Lung (tissue), 12 donors: ENCODE measurements around the gene RPL36. TPM values are rescaled to one million over a fixed set of nuclear protein-coding genes. Genes with fewer than 3 reads are reported as not detected.
"Not testable (repeated sequence)": the region's sequence is repeated elsewhere in the genome, so short reads cannot be mapped to it uniquely, and the experiment has no call there.

Experiments
- ATAC-seq: fragments of 200-7000 bp; cut with Tn5 transposase; one replicate; pipeline ENCODE4 v1.9.1; 2020; ENCODE audit warnings: moderate number of reproducible peaks; ENCODE audit not compliant: insufficient read depth, low FRiP score
- DNase-seq, 3 donors: peaks; one replicate each; pipeline ENCODE4 v3.0.0-alpha.2; 2013 to 2017
- H3K27ac ChIP-seq, 2 donors: one replicate each; pipeline ENCODE4 v1.5.1; 2013; ENCODE audit warnings: mild to moderate bottlenecking in 2 of 2, moderate library complexity in 2 of 2, control low read depth in 1 of 2, inconsistent platforms in 1 of 2, low read depth in 1 of 2, low read length in 1 of 2
- H3K27me3 ChIP-seq, 3 donors: one replicate each; pipeline ENCODE4 v1.5.1; 2013; ENCODE audit warnings: low read length in 2 of 3; ENCODE audit not compliant: control insufficient read depth in 3 of 3, insufficient read depth in 3 of 3
- H3K36me3 ChIP-seq, 4 donors: one replicate each; pipeline ENCODE4 v1.5.1; 2013; ENCODE audit warnings: low read length in 4 of 4, mild to moderate bottlenecking in 1 of 4, moderate library complexity in 1 of 4; ENCODE audit not compliant: control insufficient read depth in 4 of 4, insufficient read depth in 4 of 4
- H3K4me1 ChIP-seq, 5 donors: one replicate each; pipeline ENCODE4 v1.5.1; 2013; ENCODE audit warnings: low read length in 5 of 5, mild to moderate bottlenecking in 2 of 5, moderate library complexity in 1 of 5; ENCODE audit not compliant: control insufficient read depth in 5 of 5, insufficient read depth in 5 of 5
- H3K4me3 ChIP-seq: one replicate; pipeline ENCODE4 v1.5.1; 2013; ENCODE audit warnings: mild to moderate bottlenecking, control low read depth, moderate library complexity
- H3K9ac ChIP-seq, 2 donors: one replicate each; pipeline ENCODE4 v1.5.1; 2013; ENCODE audit warnings: low read length in 2 of 2, control low read depth in 1 of 2; ENCODE audit not compliant: insufficient read depth in 1 of 2
- H3K9me3 ChIP-seq, 4 donors: one replicate each; pipeline ENCODE4 v1.5.1; 2013; ENCODE audit warnings: low read length in 3 of 4, mild to moderate bottlenecking in 1 of 4, moderate library complexity in 1 of 4; ENCODE audit not compliant: control insufficient read depth in 4 of 4, insufficient read depth in 3 of 4
- WGBS, 2 donors: extraction: QIAGEN DNeasy Blood & Tissue Kit; methylation state at CpG; one replicate each; pipeline ENCODE4 v1.1.7; 2013; 5-methylcytosine and 5-hydroxymethylcytosine counted together
- polyA plus RNA-seq, 2 donors: library from polyadenylated mRNA; stranded (reverse); fragments of 200-250 nt; gene quantifications; one replicate each; pipeline ENCODE4 v1.2.1, GENCODE V29; 2013
- total RNA-seq, 2 donors: library from RNA; depleted of rRNA in 1 of 2; stranded (reverse); fragments of >200 nt in 1 of 2; gene quantifications; one replicate each; pipeline ENCODE4 v1.2.1, GENCODE V29; 2014 to 2021
- TF ChIP-seq, protein P1 (sequence below): IDR thresholded peaks from 2 replicates; pipeline ENCODE4 v1.5.1; 2012; ENCODE audit warnings: mild to moderate bottlenecking; ENCODE audit errors: control extremely low read depth, extremely low read depth
- donor health status: control.
- donor health status: control.
- donor health status: Bipolar disorder and iron deficiency.
- donor health status: healthy.
- donor health status: DM: yes; HTN: yes; CAD: no.

The RPL36 gene
- total and polyA plus RNA-seq, 4 donors = 309 to 1,934 (median 702) TPM

GRCh38 chr19:5698635-5699422 is 8.7 kb downstream of the RPL36 start:
- no peak for DNase-seq
- no peak overlapping the region for H3K27ac ChIP-seq
- TF ChIP-seq, protein P1, sequence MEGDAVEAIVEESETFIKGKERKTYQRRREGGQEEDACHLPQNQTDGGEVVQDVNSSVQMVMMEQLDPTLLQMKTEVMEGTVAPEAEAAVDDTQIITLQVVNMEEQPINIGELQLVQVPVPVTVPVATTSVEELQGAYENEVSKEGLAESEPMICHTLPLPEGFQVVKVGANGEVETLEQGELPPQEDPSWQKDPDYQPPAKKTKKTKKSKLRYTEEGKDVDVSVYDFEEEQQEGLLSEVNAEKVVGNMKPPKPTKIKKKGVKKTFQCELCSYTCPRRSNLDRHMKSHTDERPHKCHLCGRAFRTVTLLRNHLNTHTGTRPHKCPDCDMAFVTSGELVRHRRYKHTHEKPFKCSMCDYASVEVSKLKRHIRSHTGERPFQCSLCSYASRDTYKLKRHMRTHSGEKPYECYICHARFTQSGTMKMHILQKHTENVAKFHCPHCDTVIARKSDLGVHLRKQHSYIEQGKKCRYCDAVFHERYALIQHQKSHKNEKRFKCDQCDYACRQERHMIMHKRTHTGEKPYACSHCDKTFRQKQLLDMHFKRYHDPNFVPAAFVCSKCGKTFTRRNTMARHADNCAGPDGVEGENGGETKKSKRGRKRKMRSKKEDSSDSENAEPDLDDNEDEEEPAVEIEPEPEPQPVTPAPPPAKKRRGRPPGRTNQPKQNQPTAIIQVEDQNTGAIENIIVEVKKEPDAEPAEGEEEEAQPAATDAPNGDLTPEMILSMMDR = no peak
- 93 to 94% methylated on average over 38 of the region's 38 CpGs for WGBS, 2 donors
- H3K27me3 ChIP-seq = no peaks in the 10 kb centered on the region
- ATAC-seq = no peak
- no peak overlapping the region for H3K9ac ChIP-seq
- H3K4me1 ChIP-seq = peaks cover 0 to 3% (median 0%) of the 10 kb centered on the region in 5 donors
- H3K36me3 ChIP-seq = peaks cover 9 to 68% (median 24%) of the 10 kb centered on the region in 4 donors
- H3K4me3 ChIP-seq = no peak overlapping the region
- no peaks in the 10 kb centered on the region for H3K9me3 ChIP-seq

GRCh38 chr19:5700455-5701092 is 10.5 kb downstream of the RPL36 start:
- peaks cover 6 to 66% (median 19%) of the 10 kb centered on the region in 4 donors for H3K36me3 ChIP-seq
- H3K27ac ChIP-seq = no peak overlapping the region
- H3K4me1 ChIP-seq = no peaks in the 10 kb centered on the region
- H3K9ac ChIP-seq = no peak overlapping the region
- no peak overlapping the region for H3K4me3 ChIP-seq
- no peak for ATAC-seq
- DNase-seq = no peak
- WGBS, 2 donors = 96 to 97% methylated on average over 22 of the region's 22 CpGs
- TF ChIP-seq, protein P1 = no peak
- no peaks in the 10 kb centered on the region for H3K27me3 ChIP-seq
- no peaks in the 10 kb centered on the region for H3K9me3 ChIP-seq

DNA sequence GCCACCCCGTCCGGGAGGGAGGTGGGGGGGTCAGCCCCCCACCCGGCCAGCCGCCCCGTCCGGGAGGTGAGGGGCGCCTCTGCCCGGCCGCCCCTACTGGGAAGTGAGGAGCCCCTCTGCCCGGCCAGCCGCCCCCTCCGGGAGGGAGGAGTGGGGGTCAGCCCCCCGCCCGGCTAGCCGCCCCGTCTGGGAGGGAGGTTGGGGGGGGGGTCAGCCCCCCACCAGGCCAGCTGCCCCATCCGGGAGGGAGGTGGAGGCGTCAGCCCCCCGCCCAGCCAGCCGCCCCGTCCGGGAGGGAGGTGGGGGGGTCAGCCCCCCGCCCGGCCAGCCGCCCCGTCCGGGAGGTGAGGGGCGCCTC is 11.9 kb downstream of the RPL36 start:
- WGBS, 2 donors = 94 to 97% methylated on average over 7 to 22 of the region's 28 CpGs
- H3K27me3 ChIP-seq, H3K27ac ChIP-seq, H3K4me1 ChIP-seq, ATAC-seq, H3K9me3 ChIP-seq, DNase-seq, H3K4me3 ChIP-seq, H3K9ac ChIP-seq: not testable (repeated sequence)
- peaks cover 6 to 65% (median 18%) of the 10 kb centered on the region in 4 donors for H3K36me3 ChIP-seq
